RWPE2 (cell line): Measurements from ENCODE around the gene RNF225.
A peak's percentile ranks its signal among the peaks of the same experiment; 100 is the strongest.

ENCODE experiments used
- ATAC-seq: fragments of 200-7000 bp; cut with Tn5 transposase; 3 replicates; pipeline ENCODE4 v1.9.1; 2021; ENCODE audit warnings: low read depth
- DNase-seq: peaks from one replicate; pipeline ENCODE4 v3.0.0-alpha.2; 2020; ENCODE audit warnings: low spot score
- H3K27ac ChIP-seq: fragments of 450-650 bp; 2 replicates; pipeline ENCODE4 v1.5.1; 2017; ENCODE audit warnings: mild to moderate bottlenecking; ENCODE audit not compliant: poor library complexity, severe bottlenecking
- H3K27me3 ChIP-seq: fragments of 250-450 bp; sonication (Bioruptor Pico); 2 replicates; pipeline ENCODE4 v1.5.1; 2021; ENCODE audit warnings: mild to moderate bottlenecking, moderate library complexity; ENCODE audit not compliant: insufficient read depth, poor library complexity, severe bottlenecking
- H3K36me3 ChIP-seq: fragments of 250-450 bp; sonication (Bioruptor Pico); 2 replicates; pipeline ENCODE4 v1.5.1; 2020; ENCODE audit warnings: low read depth, mild to moderate bottlenecking, moderate library complexity
- H3K4me1 ChIP-seq: fragments of 250-450 bp; sonication (Bioruptor Pico); 2 replicates; pipeline ENCODE4 v1.5.1; 2021; ENCODE audit warnings: mild to moderate bottlenecking, moderate library complexity; ENCODE audit not compliant: insufficient read depth, poor library complexity, severe bottlenecking
- H3K4me3 ChIP-seq: fragments of 250-450 bp; sonication (Bioruptor Pico); 2 replicates; pipeline ENCODE4 v1.5.1; 2021; ENCODE audit warnings: mild to moderate bottlenecking, moderate library complexity; ENCODE audit not compliant: severe bottlenecking
- H3K9me3 ChIP-seq: fragments of 250-450 bp; sonication (Bioruptor Pico); 2 replicates; pipeline ENCODE4 v1.5.1; 2021; ENCODE audit warnings: mild to moderate bottlenecking, moderate library complexity; ENCODE audit not compliant: severe bottlenecking
- CTCF ChIP-seq: fragments of 450-650 bp; IDR thresholded peaks from one replicate; pipeline ENCODE4 v1.5.1; 2017; ENCODE audit warnings: mild to moderate bottlenecking, moderate library complexity; ENCODE audit not compliant: poor library complexity, severe bottlenecking

Gene RNF225

DNA sequence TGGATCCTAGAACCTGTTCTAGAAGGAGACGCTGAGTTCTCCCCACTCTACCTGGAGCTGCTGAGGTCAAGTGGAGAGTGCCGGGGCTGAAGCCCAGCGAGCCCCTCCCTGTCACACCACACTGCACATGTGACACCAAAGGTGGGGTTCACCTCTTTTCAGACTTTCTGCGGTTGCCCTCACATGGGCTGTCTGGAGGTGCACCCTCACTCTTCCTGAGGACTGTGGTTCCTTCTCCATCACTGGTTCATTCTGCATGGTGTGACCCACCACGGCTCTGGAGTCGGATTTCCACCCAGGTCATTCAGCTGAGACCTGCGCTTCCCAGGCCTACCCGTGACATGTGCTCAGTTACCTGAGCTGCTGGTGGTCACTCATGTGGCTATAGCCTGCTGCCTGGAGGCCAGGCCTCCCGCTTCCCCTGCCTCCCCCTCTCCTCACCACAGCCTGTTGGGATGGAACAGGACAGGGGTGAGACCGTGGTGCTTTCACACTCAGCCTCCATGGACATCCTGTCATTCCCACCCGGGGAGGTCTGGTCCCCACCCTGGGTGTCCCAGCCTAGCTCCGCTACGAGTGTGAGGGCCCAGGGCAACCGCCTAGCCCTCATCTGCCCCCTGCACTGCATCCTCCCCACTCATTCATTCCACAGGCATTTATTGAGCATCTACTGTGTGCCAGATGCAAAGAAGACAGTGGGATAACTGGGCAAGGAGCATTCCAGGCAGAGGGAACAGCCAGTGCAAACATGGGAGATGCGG lies 41.6 kb upstream of the RNF225 start:
- no peak for ATAC-seq

GRCh38 chr19:58354478-58355030 lies 40.9 kb upstream of the RNF225 start:
- Histone ChIP-seq H3K36me3 (no peaks in the 10 kb centered on the region), H3K27ac (no peak overlapping the region), H3K27me3 (no peaks in the 10 kb centered on the region), H3K4me1 (no peaks in the 10 kb centered on the region), H3K9me3 (no peaks in the 10 kb centered on the region), H3K4me3 (no peak overlapping the region)
- no peak for TF ChIP-seq CTCF
- no peak for DNase-seq
- 0 out of 3 replicates have a peak, but pooled peaks have one; percentile 7 for ATAC-seq

More for the DNA sequence above, 41.6 kb upstream of the RNF225 start:
- Histone ChIP-seq H3K27me3 (no peaks in the 10 kb centered on the region), H3K36me3 (no peaks in the 10 kb centered on the region), H3K9me3 (no peaks in the 10 kb centered on the region), H3K27ac (no peak overlapping the region), H3K4me3 (no peak overlapping the region), H3K4me1 (no peaks in the 10 kb centered on the region)
- TF ChIP-seq CTCF = no peak
- no peak for DNase-seq

DNA sequence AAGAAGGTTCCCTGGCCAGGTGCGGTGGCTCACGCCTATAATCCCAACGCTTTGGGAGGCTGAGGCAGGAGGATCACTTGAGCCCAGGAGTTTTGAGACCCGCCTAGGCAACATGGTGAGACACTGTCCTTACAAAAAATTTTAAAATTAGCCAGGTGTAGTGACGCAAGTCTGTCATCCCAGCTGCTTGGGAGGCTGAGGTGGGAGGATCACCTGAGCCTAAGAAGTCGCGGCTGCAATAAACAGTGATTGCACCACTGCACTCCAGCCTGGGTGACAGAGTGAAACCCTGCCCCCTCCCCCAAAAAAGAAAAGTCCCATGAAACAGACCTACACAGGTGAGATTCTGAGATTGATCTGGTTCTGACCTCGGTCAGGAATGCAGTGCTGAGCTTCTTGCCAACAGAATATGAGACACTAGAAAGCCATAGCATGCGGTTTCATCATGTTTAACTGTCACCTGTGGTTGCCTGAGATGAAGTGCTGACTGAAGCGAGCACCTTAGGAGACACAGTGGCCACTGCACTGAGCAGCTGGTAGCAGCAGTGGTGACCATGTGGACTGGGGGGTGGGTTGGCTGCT lies 40.1 kb upstream of the RNF225 start:
- no peaks in the 10 kb centered on the region for H3K27me3 ChIP-seq
- H3K27ac ChIP-seq = no peak overlapping the region
- TF ChIP-seq CTCF = no peak
- no peaks in the 10 kb centered on the region for H3K4me1 ChIP-seq
- no peaks in the 10 kb centered on the region for H3K36me3 ChIP-seq
- ATAC-seq (no peak), DNase-seq (no peak)
- no peak overlapping the region for H3K4me3 ChIP-seq
- H3K9me3 ChIP-seq = no peaks in the 10 kb centered on the region

- DNase-seq (no peak), ATAC-seq (no peak)
- Histone ChIP-seq H3K27me3 (no peaks in the 10 kb centered on the region), H3K9me3 (no peaks in the 10 kb centered on the region), H3K36me3 (no peaks in the 10 kb centered on the region), H3K4me1 (no peaks in the 10 kb centered on the region), H3K4me3 (no peak overlapping the region), H3K27ac (no peak overlapping the region)
- TF ChIP-seq CTCF = no peak
Observed at GRCh38 chr19:58355908-58356765, 39.3 kb upstream of the RNF225 start.
